Colon (tissue), 2 donors: ENCODE measurements around the gene POU5F1.

ENCODE experiments used
- FAIRE-seq: peaks from 2 replicates; lab custom pipeline; 2012; peaks lifted over from hg19 to GRCh38; lab: Jason Lieb, UNC
- donor health status: control.
- donor health status: control.

The POU5F1 gene

GRCh38 chr6:31114970-31115849 lies 55.3 kb downstream of the POU5F1 start:
- no peak for FAIRE-seq

DNA sequence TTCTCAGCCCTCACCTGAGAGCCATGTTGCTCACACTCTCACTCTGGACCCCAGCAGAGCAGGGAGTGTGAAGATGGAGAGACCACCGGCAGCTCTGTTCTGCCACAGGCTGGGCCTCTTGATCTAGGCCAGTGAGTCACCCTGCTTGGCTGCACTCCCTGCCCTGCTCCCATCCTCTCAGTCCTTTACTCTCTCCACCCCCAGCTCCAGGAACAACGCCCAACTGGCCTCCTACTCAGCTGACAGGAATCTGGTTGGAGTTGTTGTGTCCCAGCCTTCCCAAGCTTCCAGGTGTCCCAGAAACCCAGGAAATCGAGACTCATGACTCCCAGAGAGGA lies 56.0 kb downstream of the POU5F1 start, which contains the start of gene PSORS1C1:
PSORS1C1 (plus strand) TSS at position 260 of the 338 bp plus-strand sequence. CDS start 14,833 bp downstream, outside the sequence.
- no peak for FAIRE-seq
